ENCODE results near the gene TMEM156.

DNA sequence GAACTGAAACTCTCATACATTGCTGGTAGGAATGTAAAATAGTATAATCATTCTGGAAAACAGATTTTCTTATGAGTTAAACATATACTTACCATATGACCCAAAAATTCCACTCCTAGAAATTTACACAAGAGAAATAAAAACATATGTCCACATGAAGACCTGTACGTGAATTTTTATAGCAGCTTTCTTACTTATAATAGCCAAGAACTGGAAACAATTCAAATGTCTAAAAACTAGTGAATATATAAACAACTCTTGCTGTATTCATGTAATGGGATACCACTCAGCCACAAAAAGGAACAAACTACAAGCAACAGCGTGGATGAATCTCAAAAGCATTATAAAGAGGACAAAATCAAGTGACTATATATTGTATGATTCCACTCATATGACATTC, 27.5 kb downstream of the TMEM156 start:
- TF ChIP-seq, protein P1, sequence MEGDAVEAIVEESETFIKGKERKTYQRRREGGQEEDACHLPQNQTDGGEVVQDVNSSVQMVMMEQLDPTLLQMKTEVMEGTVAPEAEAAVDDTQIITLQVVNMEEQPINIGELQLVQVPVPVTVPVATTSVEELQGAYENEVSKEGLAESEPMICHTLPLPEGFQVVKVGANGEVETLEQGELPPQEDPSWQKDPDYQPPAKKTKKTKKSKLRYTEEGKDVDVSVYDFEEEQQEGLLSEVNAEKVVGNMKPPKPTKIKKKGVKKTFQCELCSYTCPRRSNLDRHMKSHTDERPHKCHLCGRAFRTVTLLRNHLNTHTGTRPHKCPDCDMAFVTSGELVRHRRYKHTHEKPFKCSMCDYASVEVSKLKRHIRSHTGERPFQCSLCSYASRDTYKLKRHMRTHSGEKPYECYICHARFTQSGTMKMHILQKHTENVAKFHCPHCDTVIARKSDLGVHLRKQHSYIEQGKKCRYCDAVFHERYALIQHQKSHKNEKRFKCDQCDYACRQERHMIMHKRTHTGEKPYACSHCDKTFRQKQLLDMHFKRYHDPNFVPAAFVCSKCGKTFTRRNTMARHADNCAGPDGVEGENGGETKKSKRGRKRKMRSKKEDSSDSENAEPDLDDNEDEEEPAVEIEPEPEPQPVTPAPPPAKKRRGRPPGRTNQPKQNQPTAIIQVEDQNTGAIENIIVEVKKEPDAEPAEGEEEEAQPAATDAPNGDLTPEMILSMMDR (IDR thresholded peaks at IDR 0.05), result no peak
- no peak for TF ChIP-seq POLR2AphosphoS5 (IDR thresholded peaks at IDR 0.05; ENCODE audit: insufficient read depth in 1 of 2, low read depth in 1 of 2)

Data from vagina (tissue), 2 donors.